ENCODE data around the gene GASK1B. TPM values are rescaled to one million over a fixed set of nuclear protein-coding genes. Genes with fewer than 3 reads are reported as not detected.

The GASK1B gene
- total RNA-seq, 1 experiment from 2014 or later: 1.3 TPM

- no peak overlapping the region for H2AFZ ChIP-seq (ENCODE audit: low read depth, low read length, poor library complexity, severe bottlenecking)
- no peaks in the 10 kb centered on the region for H3K9me3 ChIP-seq (ENCODE audit: control insufficient read depth in 1 of 2, insufficient read depth in 1 of 2, low read depth in 1 of 2, low read length in 2 of 2)
- H3K4me2 ChIP-seq (ENCODE audit: low read length): no peak overlapping the region
- DNase-seq (ENCODE audit: low read depth, low spot score) (no peak), ATAC-seq (peak; percentile 48; the same call in 1 of the 2 replicates)
- no TSS peak for BruUV-seq (replicated peaks)
- H3K27ac ChIP-seq (ENCODE audit: low read depth, low read length): no peak overlapping the region
- RAD21 ChIA-PET (ENCODE audit: low non-redundant PET in 1 of 2, low total read pairs in 2 of 2, uncharacterized antibody in 2 of 2, unreplicated experiment in 2 of 2): no interaction called here
- H3K9me2 ChIP-seq (ENCODE audit: insufficient read depth): no peaks in the 10 kb centered on the region
- no peak overlapping the region for H3K4me3 ChIP-seq (replicated peaks in 1 of 2; ENCODE audit: low read depth in 1 of 2, low read length in 2 of 2)
- TF ChIP-seq MAX (IDR thresholded peaks at IDR 0.05): no peak
- TF ChIP-seq, protein P1, sequence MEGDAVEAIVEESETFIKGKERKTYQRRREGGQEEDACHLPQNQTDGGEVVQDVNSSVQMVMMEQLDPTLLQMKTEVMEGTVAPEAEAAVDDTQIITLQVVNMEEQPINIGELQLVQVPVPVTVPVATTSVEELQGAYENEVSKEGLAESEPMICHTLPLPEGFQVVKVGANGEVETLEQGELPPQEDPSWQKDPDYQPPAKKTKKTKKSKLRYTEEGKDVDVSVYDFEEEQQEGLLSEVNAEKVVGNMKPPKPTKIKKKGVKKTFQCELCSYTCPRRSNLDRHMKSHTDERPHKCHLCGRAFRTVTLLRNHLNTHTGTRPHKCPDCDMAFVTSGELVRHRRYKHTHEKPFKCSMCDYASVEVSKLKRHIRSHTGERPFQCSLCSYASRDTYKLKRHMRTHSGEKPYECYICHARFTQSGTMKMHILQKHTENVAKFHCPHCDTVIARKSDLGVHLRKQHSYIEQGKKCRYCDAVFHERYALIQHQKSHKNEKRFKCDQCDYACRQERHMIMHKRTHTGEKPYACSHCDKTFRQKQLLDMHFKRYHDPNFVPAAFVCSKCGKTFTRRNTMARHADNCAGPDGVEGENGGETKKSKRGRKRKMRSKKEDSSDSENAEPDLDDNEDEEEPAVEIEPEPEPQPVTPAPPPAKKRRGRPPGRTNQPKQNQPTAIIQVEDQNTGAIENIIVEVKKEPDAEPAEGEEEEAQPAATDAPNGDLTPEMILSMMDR (IDR thresholded peaks at IDR 0.05 in 2 of 3, conservative IDR thresholded peaks at IDR 0.05 in 1 of 3; ENCODE audit: borderline replicate concordance in 1 of 3, insufficient read depth in 1 of 3, low read depth in 2 of 3, low read length in 2 of 3): peak in 2 of 3 experiments; percentile 49 to 74; a peak in 4 of 6 replicates
- H3K9ac ChIP-seq (ENCODE audit: low read length): no peak overlapping the region
- no peaks in the 10 kb centered on the region for H3K79me2 ChIP-seq (ENCODE audit: insufficient read depth, low read length)
- no peaks in the 10 kb centered on the region for H4K20me1 ChIP-seq (ENCODE audit: insufficient read depth)
- CTCF ChIA-PET: interaction anchor here (1.3 kb wide), 1 partner anchor 84 kb away, joined by 3 read pairs; no protein-coding TSS in a partner anchor
- H3K27me3 ChIP-seq (ENCODE audit: insufficient read depth, low read length): no peaks in the 10 kb centered on the region
- intact Hi-C loops (cut with micrococcal nuclease): loop anchor here (5.0 kb wide), 1 partner anchor 954 kb away; no protein-coding TSS in a partner anchor
- POLR2A ChIA-PET: no interaction called here
- H3K4me1 ChIP-seq (ENCODE audit: control insufficient read depth in 1 of 2, insufficient read depth in 2 of 2, low read length in 2 of 2): peaks cover 6 to 23% of the 10 kb centered on the region in 2 experiments; a peak in 3 of 4 replicates
- no peaks in the 10 kb centered on the region for H3K36me3 ChIP-seq (ENCODE audit: control insufficient read depth in 1 of 2, insufficient read depth in 2 of 2, low read length in 2 of 2)
Observed at GRCh38 chr4:158170691-158171561, 1.9 kb downstream of the GASK1B start.

DNA sequence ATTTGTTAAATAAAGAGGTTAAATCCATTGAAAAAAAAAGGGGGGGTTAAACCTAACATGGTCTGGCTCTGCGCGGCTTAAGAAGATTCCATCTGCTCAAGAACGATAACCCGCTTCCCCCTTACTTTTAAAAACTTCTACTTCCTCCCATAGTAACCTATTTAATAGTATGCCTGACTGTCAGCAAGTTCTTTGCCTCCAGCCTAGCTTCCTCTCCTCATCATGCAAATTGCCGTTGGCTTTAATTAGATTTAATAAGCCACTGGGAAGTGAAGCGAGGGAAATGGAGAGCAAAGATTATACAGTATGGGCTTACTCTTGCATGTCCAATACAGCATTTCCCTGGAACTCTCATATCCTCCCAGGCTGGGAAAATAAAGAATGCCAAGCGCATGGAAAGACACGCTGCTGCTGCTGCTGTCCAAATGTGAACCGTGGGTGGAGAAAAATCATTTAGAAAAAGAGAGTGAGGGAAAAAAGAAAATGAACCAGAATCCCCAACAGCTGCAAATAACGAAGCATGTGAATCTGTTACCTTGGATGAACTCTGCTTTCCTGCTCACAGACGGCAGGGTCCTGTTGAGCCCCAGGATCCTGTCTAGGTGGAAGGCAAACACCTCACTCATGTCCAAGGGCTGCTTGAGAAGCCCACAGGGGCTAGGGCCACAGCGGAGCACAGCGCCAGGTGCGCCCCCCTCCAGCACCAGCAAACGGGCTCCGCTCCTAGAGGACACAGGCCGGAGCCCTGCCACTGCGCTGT, 2.7 kb downstream of the GASK1B start:
- no TSS peak for BruUV-seq (replicated peaks)
- H3K36me3 ChIP-seq (ENCODE audit: control insufficient read depth in 1 of 2, insufficient read depth in 2 of 2, low read length in 2 of 2): no peaks in the 10 kb centered on the region
- H3K4me1 ChIP-seq (ENCODE audit: control insufficient read depth in 1 of 2, insufficient read depth in 2 of 2, low read length in 2 of 2): peaks cover 5 to 17% of the 10 kb centered on the region in 2 experiments; a peak in 3 of 4 replicates
- no peaks in the 10 kb centered on the region for H3K27me3 ChIP-seq (ENCODE audit: insufficient read depth, low read length)
- H4K20me1 ChIP-seq (ENCODE audit: insufficient read depth): no peaks in the 10 kb centered on the region
- DNase-seq (ENCODE audit: low read depth, low spot score) (no peak), ATAC-seq (no peak)
- H3K79me2 ChIP-seq (ENCODE audit: insufficient read depth, low read length): no peaks in the 10 kb centered on the region
- H3K9ac ChIP-seq (ENCODE audit: low read length): no peak overlapping the region
- no peak overlapping the region for H3K4me3 ChIP-seq (replicated peaks in 1 of 2; ENCODE audit: low read depth in 1 of 2, low read length in 2 of 2)
- H3K9me3 ChIP-seq (ENCODE audit: control insufficient read depth in 1 of 2, insufficient read depth in 1 of 2, low read depth in 1 of 2, low read length in 2 of 2): no peaks in the 10 kb centered on the region
- intact Hi-C loops (cut with micrococcal nuclease): loop anchor here (5.0 kb wide), 1 partner anchor 953 kb away; no protein-coding TSS in a partner anchor
- H3K4me2 ChIP-seq (ENCODE audit: low read length): no peak overlapping the region
- ChIA-PET RAD21 (ENCODE audit: low non-redundant PET in 1 of 2, low total read pairs in 2 of 2, uncharacterized antibody in 2 of 2, unreplicated experiment in 2 of 2) (no interaction called here), POLR2A (no interaction called here), CTCF (no interaction called here)
- H2AFZ ChIP-seq (ENCODE audit: low read depth, low read length, poor library complexity, severe bottlenecking): no peak overlapping the region
- no peaks in the 10 kb centered on the region for H3K9me2 ChIP-seq (ENCODE audit: insufficient read depth)
- H3K27ac ChIP-seq (ENCODE audit: low read depth, low read length): no peak overlapping the region
- TF ChIP-seq POLR2AphosphoS5 (IDR thresholded peaks at IDR 0.05; ENCODE audit: low read depth, low read length): no peak
- TF ChIP-seq TCF7L2 (IDR thresholded peaks at IDR 0.05; ENCODE audit: borderline replicate concordance, extremely low read depth, insufficient read depth, insufficient read length): no peak
- TF ChIP-seq MAX (IDR thresholded peaks at IDR 0.05): no peak
- TF ChIP-seq POLR2A (IDR thresholded peaks at IDR 0.05; ENCODE audit: borderline replicate concordance, extremely low read depth, insufficient read depth, insufficient read length): no peak
- no peak for TF ChIP-seq FOSL1 (IDR thresholded peaks at IDR 0.05; ENCODE audit: low read depth)
- no peak for TF ChIP-seq CBX3 (IDR thresholded peaks at IDR 0.05; ENCODE audit: low read depth)
- TF ChIP-seq, protein P2, sequence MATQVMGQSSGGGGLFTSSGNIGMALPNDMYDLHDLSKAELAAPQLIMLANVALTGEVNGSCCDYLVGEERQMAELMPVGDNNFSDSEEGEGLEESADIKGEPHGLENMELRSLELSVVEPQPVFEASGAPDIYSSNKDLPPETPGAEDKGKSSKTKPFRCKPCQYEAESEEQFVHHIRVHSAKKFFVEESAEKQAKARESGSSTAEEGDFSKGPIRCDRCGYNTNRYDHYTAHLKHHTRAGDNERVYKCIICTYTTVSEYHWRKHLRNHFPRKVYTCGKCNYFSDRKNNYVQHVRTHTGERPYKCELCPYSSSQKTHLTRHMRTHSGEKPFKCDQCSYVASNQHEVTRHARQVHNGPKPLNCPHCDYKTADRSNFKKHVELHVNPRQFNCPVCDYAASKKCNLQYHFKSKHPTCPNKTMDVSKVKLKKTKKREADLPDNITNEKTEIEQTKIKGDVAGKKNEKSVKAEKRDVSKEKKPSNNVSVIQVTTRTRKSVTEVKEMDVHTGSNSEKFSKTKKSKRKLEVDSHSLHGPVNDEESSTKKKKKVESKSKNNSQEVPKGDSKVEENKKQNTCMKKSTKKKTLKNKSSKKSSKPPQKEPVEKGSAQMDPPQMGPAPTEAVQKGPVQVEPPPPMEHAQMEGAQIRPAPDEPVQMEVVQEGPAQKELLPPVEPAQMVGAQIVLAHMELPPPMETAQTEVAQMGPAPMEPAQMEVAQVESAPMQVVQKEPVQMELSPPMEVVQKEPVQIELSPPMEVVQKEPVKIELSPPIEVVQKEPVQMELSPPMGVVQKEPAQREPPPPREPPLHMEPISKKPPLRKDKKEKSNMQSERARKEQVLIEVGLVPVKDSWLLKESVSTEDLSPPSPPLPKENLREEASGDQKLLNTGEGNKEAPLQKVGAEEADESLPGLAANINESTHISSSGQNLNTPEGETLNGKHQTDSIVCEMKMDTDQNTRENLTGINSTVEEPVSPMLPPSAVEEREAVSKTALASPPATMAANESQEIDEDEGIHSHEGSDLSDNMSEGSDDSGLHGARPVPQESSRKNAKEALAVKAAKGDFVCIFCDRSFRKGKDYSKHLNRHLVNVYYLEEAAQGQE (IDR thresholded peaks at IDR 0.05; ENCODE audit: low read depth): no peak
- no peak for TF ChIP-seq CEBPB (IDR thresholded peaks at IDR 0.05; ENCODE audit: low read depth)
- TF ChIP-seq SP1 (IDR thresholded peaks at IDR 0.05; ENCODE audit: low read depth): no peak

All from HCT116 (cell line).